HG02610 (cell line): ENCODE measurements around the gene KLHL28.

Experiments used
- ATAC-seq: cut with Tn5 transposase; IDR thresholded peaks from one replicate; pipeline ENCODE4 v1.9.1; 2021; ENCODE audit warnings: mild to moderate bottlenecking, moderate library complexity; ENCODE audit not compliant: unreplicated experiment

Gene KLHL28

DNA sequence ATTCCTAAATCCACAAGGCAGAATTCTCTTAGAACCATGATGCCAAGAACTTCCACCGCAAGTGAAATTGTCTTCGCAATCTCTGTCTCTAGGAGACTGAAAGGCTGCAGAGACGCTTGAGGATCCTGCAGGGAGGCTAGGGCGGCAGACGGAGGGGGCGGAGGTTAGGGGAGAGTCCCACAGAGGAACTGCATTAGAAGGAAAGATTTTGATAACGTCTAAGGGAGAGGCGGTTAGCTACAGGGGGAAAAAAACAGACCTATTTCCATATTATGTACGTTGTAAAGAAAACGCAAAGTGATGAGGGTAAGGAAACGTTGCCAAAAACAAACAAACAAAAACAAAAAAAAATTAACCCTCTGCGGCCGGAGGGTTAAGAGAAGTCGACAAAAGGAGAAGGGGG, 595 bp downstream of the KLHL28 start:
- ATAC-seq: peak; percentile 24

DNA sequence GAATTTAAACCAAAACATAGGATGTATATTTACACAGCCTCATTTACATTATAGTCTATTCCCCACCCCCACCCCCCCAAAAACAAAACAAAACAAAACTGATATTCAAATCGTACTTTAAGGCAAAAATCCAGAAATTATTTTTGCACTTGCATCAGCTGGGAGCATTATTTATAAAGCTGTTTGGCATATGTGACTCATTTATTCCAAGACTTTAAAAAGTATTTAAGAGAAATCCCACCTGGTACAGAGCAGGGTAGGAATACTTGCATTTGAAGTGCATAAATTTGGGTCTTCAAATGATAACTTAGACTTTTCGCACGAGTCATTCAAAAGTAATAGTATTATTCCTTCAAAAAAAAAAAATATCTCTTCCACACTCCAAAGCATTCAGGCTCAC, 1.1 kb downstream of the KLHL28 start:
- no peak for ATAC-seq

DNA sequence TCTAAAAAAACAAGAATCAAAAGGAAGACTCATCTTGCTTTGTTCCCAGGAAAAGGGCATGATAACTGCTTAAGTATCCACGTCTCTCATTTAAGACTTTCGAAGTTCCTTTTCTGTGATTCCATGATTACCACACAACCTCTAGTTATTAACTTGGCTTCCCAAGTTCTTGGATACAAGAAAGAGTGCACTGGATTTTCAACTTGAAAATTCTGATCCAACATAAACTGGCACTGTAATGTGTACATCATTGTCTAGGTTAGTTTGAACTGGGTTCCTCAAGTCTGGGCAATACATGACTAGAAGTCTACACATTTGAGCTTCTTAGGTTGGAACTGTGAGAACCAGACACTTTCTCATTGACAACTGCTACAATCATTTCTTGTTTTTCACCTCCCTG, 1.6 kb downstream of the KLHL28 start:
- ATAC-seq: no peak

DNA sequence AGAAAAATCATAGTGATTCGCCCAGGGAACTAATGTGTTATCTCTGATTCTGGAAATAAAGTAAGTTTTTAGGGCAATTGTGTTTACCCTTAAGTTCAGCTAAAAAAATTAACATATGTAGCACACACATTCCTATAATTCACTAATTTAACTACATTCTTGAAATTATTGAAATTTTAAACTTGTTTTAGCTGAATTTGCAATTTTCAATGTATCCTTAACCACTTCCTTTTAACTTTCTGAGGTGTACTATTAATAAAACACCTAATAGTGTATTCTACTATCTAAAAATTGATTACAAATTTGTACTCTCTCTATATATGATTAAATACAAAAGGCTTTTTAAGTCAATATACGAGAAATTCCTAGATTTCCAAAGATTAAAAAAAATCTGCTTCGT, 2.2 kb downstream of the KLHL28 start:
- ATAC-seq: no peak

DNA sequence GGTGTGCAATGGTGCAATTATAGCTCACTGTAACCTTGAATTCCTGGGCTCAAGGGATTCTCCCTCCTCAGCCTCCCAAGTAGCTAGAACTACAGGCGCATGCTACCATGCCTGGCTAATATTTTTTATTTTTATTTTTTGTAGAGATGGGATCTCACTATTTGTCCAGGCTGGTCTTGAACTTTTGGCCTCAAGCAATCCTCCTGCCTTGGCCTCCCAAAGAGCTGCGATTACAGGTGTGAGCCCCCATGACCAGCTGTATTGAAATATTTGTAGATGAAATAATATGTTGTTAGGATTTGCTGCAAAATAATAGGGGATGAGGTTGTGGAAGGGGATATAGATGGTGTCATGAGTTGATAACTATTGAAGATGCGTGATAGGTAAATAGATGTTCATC, 4.9 kb downstream of the KLHL28 start:
- no peak for ATAC-seq

DNA sequence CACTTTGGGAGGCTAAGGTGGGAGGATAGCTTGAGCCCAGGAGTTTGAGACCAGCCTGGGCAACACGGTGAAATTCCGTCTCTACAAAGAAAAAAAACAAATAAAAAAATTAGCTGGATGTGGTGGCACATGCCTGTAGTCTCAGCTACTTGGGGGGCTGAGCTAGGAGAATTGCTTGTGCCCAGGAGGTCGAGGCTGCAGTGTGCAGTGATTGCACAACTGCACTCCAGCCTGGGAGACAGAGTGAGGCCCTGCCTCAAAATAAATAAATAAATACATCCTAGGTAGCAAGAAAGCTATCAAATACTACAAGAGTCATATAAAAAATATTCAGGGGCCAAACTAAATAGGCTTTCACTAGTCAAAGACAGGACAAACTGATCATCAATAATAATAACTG, 6.2 kb downstream of the KLHL28 start:
- ATAC-seq: no peak

DNA sequence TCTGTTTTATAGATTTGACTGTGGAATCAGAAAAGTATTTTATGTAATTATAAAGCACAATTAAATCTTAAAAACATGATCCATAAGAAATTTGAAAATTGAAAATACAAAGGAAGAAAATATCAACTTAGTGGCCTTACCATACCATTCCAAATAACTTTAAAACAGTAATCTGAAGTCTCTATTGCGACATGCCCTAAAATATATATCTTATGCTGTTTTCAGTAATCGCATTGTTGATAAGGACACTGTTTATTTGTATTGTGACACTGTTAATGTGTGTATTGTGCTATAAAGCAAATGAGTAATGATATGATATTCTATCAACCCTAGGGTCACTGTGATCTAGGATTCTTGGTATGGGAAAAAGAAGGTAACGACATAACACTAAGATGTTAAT, 7.0 kb downstream of the KLHL28 start:
- no peak for ATAC-seq

DNA sequence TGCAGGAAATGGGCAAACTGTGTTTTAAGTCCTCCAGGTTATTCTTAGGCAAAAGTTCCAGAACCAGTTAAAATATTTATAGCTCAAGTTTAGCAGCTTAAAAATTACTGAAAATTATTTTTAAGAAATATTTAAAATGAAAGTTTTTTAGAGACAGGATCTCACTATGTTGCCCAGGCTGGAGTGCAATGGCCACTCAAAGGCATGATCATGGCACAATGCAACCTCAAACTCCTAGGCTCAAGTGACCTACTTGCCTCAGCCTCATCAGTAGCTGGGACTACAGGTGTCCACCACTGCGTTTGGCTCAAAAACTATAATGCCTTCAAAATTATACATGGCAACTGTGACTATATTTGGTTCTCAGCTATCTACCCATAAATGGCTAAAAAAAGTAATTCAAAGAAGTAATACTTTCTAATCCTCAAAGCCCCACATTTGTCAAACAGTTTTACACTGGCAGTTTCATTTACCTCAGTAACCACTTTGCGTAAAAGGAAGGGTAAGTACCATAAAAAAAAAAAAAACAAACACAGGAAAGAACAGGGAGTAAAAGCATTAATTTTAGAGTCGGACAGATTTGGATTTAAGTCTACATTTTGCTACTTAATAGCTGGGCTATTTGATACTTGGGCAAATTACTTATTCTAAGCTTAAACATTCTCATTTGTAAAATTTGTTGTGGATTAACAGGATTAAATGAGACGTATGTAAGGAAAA, 9.2 kb downstream of the KLHL28 start:
- ATAC-seq: no peak

DNA sequence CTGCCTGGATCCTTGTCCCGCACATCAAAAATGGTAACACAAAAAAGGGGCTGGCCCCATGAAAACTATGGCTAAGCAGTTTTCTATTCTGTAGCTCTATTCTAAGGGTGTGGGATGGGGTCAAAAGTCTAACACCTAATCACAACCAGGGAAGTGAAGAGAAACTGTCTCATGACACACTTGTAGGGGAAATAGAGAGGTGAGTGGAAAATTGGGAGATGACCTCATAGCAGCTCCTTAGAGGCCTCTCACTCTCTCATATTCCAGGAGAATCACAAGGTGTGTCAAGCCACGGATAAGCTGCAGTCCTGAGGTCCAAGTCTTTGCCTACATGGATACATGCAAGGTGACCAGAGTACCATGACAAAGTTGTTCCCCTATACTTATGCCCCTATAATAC, 10.7 kb downstream of the KLHL28 start:
- ATAC-seq: no peak

DNA sequence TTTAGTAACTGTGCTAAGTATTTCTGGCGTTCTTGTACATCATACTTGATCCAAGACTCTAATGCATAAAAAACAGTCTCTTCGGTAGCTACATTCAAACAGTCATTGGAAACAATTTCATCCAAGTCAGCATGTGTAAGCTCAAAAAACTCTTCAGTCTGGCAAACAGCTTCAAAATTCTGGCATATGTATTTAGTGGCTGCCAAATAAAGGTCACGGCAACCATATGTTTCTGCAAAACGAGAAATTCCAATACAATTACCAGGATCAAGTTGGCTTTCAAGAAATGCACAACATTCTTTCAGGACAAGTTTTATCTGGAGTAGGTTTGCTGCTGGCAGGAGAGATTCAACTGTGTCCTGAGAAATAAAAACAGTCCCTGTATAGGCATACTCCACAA, 16.5 kb downstream of the KLHL28 start:
- no peak for ATAC-seq

DNA sequence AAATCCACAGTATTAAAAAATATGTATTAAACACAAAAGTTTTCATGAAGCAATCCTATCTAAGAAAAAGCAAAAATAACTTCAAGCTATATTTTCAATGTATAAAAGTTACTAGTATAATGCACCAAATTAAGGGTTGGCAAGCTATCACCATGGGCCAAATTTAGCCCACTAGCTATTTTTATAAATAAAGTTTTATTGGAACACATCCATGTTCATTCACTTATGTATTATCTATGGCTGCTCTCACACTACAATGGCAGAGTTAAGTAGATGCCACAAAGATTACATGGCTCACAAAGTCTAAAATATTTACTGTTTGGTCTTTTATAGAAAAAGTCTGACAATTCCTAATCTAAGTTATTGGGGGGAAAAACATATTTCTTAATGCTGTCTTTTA, 17.6 kb downstream of the KLHL28 start:
- no peak for ATAC-seq

DNA sequence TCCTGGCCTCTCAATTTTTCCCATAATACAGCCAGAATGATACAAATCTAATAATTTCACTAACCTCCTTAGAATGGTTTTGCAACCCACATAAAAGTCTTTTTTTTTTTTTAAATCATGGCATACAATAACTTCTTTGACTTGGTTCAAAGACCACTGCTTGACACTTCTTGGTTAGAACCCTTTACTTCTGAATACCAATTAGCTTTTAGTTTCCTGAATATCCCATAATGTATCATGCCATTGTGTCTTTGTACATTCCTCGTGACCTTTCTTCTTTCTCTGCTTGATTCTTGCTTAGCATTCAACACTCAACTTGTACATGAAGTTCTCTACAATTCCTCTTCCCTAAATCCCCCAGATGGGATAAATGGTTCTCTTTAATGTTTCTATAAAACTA, 19.3 kb downstream of the KLHL28 start:
- ATAC-seq: no peak

DNA sequence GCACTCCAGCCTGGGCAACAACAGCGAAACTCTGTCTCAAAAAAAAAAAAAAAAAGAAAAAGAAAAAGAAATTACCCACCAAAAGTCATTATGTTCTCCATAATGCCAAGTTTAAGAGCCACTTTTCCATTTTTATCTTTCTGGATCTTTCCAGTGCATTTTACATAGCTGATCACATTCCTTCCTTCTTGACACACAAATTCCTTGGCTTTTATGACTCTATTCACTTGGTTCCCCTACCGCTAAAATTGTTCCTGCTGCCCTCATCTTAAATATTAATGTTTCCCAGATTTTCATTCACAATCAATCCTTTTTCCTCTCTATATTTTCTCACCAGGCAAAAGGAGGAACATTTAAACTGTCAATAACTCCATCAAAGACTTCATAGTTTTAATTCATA, 20.2 kb downstream of the KLHL28 start:
- ATAC-seq: no peak

DNA sequence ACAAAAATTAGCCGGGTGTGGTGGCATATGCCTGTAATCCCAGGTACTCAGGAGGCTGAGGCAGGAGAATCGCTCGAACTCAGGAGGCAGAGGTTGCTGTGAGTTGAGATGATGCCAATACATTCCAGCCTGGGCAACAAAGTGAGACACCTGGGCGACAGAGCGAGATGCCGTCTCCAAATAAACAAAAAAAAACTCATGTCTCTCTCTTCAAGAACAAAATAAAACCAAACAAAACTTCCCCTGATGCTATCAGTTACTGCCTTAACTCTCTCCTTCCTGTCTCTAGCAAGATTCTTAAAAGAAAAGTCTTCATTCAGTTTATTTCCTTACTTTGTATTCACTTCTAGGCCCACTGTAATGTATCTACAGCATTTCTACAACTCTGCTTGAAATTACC, 20.8 kb downstream of the KLHL28 start:
- no peak for ATAC-seq

DNA sequence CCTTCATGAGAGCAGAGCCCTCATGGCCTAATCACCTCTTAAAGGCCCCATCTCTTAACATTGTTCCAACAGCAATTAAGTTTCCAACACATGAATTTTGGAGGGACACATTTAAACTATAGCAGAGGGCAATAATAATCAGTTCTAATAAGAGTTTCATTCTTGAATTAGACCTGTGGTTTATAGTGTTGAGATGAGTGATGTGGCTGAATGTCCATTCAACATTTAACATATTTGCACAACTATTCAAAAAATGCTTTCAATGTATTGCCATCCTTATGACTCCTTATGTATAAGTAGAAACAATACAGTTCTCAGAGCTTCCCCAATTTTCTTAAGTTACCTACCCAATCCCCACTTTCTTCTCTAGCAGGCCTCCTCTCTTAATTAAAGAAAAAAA, 21.5 kb downstream of the KLHL28 start:
- ATAC-seq: no peak

DNA sequence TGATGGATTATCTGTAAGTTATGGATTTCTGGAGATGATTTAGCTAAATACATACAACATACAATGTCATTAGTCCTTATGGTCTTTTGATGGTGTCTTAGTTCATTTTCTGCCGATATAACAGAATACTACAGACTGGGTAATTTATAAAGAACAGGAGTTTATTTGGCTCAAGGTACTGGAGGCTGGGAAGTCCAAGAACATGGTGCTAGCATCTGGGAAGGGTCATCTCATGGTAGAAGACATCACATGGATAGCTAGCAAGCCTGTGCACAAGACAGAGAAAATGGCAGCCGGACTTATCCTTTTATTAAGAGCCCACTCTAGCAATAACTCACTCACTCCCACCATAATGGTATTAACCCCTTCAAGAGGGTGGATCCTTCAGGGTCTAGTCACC, 24.2 kb downstream of the KLHL28 start:
- no peak for ATAC-seq

DNA sequence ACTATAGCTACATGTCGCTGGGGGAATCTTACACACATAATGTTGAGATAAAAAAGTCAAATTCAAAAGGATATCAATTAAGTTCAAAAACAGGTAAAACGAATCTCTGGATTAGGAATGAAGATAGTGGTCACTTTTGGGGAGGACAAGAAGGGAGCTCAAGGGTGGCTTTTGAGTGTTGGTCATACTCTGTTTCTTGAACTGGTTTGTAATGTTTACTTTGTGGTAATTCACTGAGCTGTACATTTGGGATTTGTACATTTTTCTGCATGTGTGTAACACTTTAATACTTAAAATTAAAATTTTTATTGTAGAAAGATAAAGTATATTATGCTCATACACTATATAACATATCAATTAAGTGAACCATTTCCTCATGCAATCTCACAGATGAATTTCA, 26.6 kb downstream of the KLHL28 start:
- no peak for ATAC-seq

DNA sequence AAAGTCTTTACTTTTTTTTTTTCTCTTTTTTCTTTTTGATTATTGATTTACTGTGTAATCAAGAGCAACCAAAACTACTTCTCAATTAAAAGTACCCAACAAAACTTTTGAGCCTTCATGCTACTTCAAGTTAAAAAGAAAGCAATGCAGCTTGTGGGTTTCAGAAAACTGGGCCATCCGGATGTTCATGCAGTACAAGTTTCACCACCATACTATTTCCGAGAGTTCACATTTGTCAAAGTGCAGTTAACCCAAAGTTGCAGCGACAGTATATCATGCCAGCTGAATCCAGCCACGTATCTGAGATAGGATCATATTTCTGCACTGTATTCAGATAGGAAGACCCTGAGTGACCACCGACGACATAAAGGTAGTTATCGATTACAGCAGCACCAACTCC, 33.0 kb downstream of the KLHL28 start:
- ATAC-seq: no peak

DNA sequence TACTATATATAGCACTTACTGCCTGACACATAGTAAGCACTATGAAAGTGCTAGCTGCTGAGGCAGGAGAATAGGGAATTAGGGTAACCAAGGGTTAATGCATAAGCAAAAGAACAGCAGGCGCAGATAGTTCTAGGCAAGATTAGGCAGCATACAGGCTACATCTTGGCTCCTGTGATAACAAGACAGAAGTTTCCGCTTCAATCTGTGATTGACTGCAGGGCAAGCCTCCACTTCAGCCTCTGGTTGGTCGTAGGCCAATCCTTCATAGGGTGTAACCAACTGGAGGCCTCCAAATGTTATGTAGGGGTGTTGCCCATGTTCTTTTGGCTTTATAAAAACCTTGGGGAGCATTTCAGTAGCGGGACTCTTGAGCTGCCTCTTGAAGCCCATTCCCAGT, 46.9 kb downstream of the KLHL28 start:
- ATAC-seq: no peak

DNA sequence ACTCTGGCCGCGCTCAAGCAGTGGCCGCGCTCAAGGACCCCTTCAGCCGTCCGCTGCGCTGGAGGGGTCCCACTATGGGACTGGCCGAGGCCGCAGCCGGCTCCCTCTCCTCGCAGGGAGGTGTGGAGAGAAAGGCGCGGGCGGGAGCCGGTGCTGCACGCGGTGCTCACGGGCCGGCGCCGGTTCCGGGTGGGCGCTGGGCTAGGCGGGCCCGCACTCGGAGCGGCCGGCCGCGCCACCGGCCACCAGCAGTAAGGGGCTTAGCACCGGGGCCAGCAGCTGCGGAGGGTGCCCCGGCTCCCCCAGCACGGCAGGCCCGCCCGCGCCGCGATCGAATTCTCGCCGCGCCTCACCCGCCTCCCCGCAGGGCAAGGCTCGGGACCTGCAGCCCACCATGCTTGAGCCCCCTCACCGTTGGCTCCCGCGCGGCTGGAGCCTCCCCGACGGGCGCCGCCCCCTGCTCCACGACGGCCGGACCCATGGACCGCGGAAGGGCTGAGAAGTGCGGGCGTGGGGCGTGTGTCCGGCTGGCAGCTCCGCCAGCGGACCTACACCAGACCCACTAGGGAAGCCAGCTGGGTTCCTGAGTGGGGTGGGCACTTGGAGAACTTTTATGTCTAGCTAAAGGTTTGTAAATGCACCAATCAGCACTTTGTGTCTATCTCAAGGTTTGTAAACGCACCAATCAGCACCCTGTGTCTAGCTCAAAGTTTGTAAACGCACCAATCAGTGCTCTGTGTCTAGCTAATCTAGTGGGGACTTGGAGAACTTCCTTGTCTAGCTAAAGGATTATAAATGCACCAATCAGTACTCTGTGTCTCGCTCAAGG, 49.5 kb downstream of the KLHL28 start:
- no peak for ATAC-seq

DNA sequence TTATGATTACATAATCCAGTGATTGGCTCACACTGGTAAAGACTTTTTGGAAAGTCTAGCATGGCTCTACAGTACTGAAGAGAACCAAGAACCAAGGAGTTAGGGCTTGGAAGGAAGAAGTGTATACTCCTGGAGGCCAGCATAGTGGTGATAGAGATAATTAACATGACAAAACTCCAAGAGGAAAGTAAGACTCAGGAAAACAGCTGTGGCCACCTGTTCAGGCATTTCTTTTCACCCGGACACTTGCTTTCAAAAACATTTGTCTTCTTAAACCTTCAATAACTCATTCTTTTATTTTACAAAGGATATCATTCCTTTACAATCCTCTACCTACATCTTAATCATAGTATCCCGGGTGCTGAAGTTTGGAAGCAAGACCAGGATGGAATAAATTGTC, 50.9 kb downstream of the KLHL28 start:
- no peak for ATAC-seq

DNA sequence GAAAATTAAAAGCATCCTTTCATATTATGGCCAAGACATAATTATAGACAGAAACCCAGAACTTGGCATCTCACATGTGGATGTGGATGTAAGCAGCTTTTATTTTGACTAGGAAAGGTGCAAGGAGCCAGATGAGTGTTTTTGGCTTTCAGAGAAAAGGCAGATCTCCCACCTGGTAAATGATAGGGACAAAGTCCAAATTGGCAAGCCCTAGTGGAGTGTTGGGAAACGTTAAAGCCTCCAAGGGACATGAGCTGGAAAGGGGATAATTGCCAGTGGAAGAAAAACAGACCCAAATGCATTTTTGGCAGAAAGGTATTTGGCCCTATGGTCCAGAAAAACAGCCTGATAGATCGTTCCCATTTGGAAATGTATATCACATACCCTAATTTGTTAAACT, 60.1 kb downstream of the KLHL28 start:
- ATAC-seq: no peak

DNA sequence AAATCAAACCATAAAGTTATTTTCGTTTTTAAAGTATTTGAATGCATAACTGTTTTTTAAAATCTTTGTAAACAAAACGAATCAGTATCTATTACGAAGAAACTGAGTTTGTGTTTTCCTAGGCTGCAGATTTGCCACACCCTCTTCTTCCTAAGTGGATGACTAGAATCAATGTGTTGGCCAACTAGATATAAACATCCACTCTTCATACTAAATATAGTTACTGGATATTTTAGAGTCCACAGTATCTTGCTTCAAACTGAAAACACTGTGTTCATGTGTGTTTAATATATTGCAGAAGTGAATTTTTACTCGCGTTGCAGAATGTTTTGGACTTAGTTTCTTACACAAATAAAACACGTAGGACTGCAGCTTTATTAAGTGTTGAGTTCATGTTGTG, 63.2 kb downstream of the KLHL28 start:
- no peak for ATAC-seq
